ENCODE results near the gene ATOSB.

The ATOSB gene

DNA sequence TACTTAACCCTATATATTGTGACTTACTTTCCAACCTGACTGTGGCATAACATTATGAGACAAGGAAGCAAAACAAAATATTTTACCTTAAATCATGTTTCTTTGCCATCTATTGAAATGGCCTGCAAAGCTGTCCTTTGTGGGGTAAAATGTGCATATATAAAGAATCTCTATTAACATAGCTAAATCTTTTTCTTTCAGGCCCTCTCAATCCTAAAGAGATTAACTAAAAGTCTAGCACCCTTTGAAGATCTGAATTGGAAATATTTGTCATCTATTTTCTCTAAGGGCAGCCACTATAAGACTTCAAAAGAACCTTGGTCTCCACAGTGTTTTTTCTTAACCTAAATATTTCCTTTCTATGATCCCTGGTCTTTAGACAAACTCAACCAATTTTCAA is 41.1 kb upstream of the ATOSB start:
- POLR2A ChIA-PET: no interaction called here
- CTCF ChIA-PET: no interaction called here

DNA sequence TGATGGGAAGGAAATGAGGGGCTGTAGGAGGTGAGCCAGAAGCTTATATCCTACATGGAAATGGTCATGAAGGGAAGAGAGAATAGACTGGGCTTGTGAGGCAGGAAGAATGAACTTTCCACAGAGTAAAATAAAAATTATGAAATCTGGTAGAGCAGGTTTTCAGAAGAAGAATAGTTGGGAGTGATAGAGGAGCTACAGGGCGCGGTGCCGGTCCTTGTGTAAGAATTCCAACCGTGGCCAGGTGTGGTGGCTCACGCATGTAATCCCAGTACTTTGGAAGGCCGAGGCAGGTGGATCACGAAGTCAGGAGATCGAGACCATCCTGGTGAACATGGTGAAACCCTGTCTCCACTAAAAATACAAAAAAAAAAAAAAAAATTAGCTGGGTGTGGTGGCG is 37.3 kb upstream of the ATOSB start:
- Histone ChIP-seq H3K9me3 (ENCODE audit: control insufficient read depth, insufficient read depth, low read depth, low read length) (no peaks in the 10 kb centered on the region), H3K4me3 (ENCODE audit: low read depth, low read length) (no peak overlapping the region), H3K27ac (ENCODE audit: extremely low read depth, low read depth, low read length) (no peak overlapping the region), H3K36me3 (ENCODE audit: control insufficient read depth in 2 of 2, insufficient read depth in 1 of 2, low read length in 2 of 2) (no peaks in the 10 kb centered on the region), H3K4me1 (ENCODE audit: control insufficient read depth, insufficient read depth, low read length) (no peaks in the 10 kb centered on the region)
- ChIA-PET POLR2A (no interaction called here), CTCF (no interaction called here)
- TF ChIP-seq ZNF155 (tag by site-specific recombination; IDR thresholded peaks at IDR 0.05) (no peak), KLF16 (tag by site-specific recombination; IDR thresholded peaks at IDR 0.05) (no peak), ZNF555 (tag by site-specific recombination; conservative IDR thresholded peaks at IDR 0.05) (no peak), GLIS1 (tag by site-specific recombination; IDR thresholded peaks at IDR 0.05) (no peak), ZNF777 (tag by site-specific recombination; IDR thresholded peaks at IDR 0.05; ENCODE audit: borderline replicate concordance) (no peak), SP7 (tag by site-specific recombination; IDR thresholded peaks at IDR 0.05) (no peak), ZBTB8A (tag by site-specific recombination; IDR thresholded peaks at IDR 0.05) (no peak), ZNF202 (tag by site-specific recombination; IDR thresholded peaks at IDR 0.05; ENCODE audit: borderline replicate concordance) (no peak)

More for the DNA sequence above, 41.1 kb upstream of the ATOSB start:
- Histone ChIP-seq H3K4me1 (ENCODE audit: control insufficient read depth, insufficient read depth, low read length) (peaks cover 2% of the 10 kb centered on the region; the same call in 1 of the 2 replicates), H3K36me3 (ENCODE audit: control insufficient read depth in 2 of 2, insufficient read depth in 1 of 2, low read length in 2 of 2) (no peaks in the 10 kb centered on the region), H3K9me3 (ENCODE audit: control insufficient read depth, insufficient read depth, low read depth, low read length) (no peaks in the 10 kb centered on the region), H3K4me3 (ENCODE audit: low read depth, low read length) (no peak overlapping the region), H3K27ac (ENCODE audit: extremely low read depth, low read depth, low read length) (no peak overlapping the region)
- TF ChIP-seq, protein P1, sequence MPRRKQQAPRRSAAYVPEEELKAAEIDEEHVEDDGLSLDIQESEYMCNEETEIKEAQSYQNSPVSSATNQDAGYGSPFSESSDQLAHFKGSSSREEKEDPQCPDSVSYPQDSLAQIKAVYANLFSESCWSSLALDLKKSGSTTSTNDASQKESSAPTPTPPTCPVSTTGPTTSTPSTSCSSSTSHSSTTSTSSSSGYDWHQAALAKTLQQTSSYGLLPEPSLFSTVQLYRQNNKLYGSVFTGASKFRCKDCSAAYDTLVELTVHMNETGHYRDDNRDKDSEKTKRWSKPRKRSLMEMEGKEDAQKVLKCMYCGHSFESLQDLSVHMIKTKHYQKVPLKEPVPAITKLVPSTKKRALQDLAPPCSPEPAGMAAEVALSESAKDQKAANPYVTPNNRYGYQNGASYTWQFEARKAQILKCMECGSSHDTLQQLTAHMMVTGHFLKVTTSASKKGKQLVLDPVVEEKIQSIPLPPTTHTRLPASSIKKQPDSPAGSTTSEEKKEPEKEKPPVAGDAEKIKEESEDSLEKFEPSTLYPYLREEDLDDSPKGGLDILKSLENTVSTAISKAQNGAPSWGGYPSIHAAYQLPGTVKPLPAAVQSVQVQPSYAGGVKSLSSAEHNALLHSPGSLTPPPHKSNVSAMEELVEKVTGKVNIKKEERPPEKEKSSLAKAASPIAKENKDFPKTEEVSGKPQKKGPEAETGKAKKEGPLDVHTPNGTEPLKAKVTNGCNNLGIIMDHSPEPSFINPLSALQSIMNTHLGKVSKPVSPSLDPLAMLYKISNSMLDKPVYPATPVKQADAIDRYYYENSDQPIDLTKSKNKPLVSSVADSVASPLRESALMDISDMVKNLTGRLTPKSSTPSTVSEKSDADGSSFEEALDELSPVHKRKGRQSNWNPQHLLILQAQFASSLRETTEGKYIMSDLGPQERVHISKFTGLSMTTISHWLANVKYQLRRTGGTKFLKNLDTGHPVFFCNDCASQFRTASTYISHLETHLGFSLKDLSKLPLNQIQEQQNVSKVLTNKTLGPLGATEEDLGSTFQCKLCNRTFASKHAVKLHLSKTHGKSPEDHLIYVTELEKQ (tag by site-specific recombination; IDR thresholded peaks at IDR 0.05; ENCODE audit: borderline replicate concordance): no peak
- no peak for TF ChIP-seq MEIS1 (CRISPR knock-in tag; IDR thresholded peaks at IDR 0.05; ENCODE audit: borderline replicate concordance)
- no peak for TF ChIP-seq ZNF621 (tag by site-specific recombination; IDR thresholded peaks at IDR 0.05)
- no peak for TF ChIP-seq ZNF514 (tag by site-specific recombination; IDR thresholded peaks at IDR 0.05)
- no peak for TF ChIP-seq ZNF416 (tag by site-specific recombination; IDR thresholded peaks at IDR 0.05)
- TF ChIP-seq, protein P2, sequence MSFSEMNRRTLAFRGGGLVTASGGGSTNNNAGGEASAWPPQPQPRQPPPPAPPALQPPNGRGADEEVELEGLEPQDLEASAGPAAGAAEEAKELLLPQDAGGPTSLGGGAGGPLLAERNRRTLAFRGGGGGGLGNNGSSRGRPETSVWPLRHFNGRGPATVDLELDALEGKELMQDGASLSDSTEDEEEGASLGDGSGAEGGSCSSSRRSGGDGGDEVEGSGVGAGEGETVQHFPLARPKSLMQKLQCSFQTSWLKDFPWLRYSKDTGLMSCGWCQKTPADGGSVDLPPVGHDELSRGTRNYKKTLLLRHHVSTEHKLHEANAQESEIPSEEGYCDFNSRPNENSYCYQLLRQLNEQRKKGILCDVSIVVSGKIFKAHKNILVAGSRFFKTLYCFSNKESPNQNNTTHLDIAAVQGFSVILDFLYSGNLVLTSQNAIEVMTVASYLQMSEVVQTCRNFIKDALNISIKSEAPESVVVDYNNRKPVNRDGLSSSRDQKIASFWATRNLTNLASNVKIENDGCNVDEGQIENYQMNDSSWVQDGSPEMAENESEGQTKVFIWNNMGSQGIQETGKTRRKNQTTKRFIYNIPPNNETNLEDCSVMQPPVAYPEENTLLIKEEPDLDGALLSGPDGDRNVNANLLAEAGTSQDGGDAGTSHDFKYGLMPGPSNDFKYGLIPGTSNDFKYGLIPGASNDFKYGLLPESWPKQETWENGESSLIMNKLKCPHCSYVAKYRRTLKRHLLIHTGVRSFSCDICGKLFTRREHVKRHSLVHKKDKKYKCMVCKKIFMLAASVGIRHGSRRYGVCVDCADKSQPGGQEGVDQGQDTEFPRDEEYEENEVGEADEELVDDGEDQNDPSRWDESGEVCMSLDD (tag by site-specific recombination; IDR thresholded peaks at IDR 0.05): no peak
- TF ChIP-seq, protein P3, sequence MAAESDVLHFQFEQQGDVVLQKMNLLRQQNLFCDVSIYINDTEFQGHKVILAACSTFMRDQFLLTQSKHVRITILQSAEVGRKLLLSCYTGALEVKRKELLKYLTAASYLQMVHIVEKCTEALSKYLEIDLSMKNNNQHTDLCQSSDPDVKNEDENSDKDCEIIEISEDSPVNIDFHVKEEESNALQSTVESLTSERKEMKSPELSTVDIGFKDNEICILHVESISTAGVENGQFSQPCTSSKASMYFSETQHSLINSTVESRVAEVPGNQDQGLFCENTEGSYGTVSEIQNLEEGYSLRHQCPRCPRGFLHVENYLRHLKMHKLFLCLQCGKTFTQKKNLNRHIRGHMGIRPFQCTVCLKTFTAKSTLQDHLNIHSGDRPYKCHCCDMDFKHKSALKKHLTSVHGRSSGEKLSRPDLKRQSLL (tag by site-specific recombination; IDR thresholded peaks at IDR 0.05): no peak
- TF ChIP-seq, protein P4, sequence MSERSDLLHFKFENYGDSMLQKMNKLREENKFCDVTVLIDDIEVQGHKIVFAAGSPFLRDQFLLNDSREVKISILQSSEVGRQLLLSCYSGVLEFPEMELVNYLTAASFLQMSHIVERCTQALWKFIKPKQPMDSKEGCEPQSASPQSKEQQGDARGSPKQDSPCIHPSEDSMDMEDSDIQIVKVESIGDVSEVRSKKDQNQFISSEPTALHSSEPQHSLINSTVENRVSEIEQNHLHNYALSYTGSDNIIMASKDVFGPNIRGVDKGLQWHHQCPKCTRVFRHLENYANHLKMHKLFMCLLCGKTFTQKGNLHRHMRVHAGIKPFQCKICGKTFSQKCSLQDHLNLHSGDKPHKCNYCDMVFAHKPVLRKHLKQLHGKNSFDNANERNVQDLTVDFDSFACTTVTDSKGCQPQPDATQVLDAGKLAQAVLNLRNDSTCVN (tag by site-specific recombination; optimal IDR thresholded peaks at IDR 0.05): no peak
- TF ChIP-seq ZNF23 (tag by site-specific recombination; IDR thresholded peaks at IDR 0.05; ENCODE audit: borderline replicate concordance): no peak
- TF ChIP-seq ZNF501 (tag by site-specific recombination; IDR thresholded peaks at IDR 0.05): no peak
- TF ChIP-seq ZNF214 (tag by site-specific recombination; IDR thresholded peaks at IDR 0.05; ENCODE audit: borderline replicate concordance): no peak
- TF ChIP-seq ZNF571 (tag by site-specific recombination; IDR thresholded peaks at IDR 0.05): no peak
- TF ChIP-seq, protein P5, sequence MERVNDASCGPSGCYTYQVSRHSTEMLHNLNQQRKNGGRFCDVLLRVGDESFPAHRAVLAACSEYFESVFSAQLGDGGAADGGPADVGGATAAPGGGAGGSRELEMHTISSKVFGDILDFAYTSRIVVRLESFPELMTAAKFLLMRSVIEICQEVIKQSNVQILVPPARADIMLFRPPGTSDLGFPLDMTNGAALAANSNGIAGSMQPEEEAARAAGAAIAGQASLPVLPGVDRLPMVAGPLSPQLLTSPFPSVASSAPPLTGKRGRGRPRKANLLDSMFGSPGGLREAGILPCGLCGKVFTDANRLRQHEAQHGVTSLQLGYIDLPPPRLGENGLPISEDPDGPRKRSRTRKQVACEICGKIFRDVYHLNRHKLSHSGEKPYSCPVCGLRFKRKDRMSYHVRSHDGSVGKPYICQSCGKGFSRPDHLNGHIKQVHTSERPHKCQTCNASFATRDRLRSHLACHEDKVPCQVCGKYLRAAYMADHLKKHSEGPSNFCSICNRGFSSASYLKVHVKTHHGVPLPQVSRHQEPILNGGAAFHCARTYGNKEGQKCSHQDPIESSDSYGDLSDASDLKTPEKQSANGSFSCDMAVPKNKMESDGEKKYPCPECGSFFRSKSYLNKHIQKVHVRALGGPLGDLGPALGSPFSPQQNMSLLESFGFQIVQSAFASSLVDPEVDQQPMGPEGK (tag by site-specific recombination; IDR thresholded peaks at IDR 0.05): no peak
- no peak for TF ChIP-seq TRIM28 (IDR thresholded peaks at IDR 0.05; ENCODE audit: borderline replicate concordance, low read length)
- no peak for TF ChIP-seq ZNF266 (tag by site-specific recombination; IDR thresholded peaks at IDR 0.05; ENCODE audit: low read depth)
- no peak for TF ChIP-seq ZNF555 (tag by site-specific recombination; conservative IDR thresholded peaks at IDR 0.05)
- TF ChIP-seq ZNF16 (tag by site-specific recombination; IDR thresholded peaks at IDR 0.05; ENCODE audit: low read depth): no peak
